Erythroblast (primary cell): ENCODE data around the gene SARM1.

Experiments
- DNase-seq, 2 experiments: peaks; one replicate each; lab custom pipeline; 2025; lab: John Stamatoyannopoulos, UW
- GATA1 ChIP-seq: IDR thresholded peaks from 2 replicates; pipeline ENCODE4 v1.6.1; 2011; ENCODE audit warnings: low read depth, mild to moderate bottlenecking, control low read depth, low read length, moderate library complexity
- POLR2A ChIP-seq: IDR thresholded peaks from 2 replicates; pipeline ENCODE4 v1.6.1; 2011; ENCODE audit warnings: mild to moderate bottlenecking, low read length

SARM1 gene

GRCh38 chr17:28386391-28386790 is 14.9 kb downstream of the SARM1 start:
- DNase-seq: no peak
- TF ChIP-seq POLR2A: no peak

- TF ChIP-seq GATA1: no peak
- no peak for TF ChIP-seq POLR2A
- no peak for DNase-seq
Observed at GRCh38 chr17:28388106-28388505, 16.6 kb downstream of the SARM1 start.

- no peak for TF ChIP-seq POLR2A
- TF ChIP-seq GATA1: no peak
- DNase-seq: peak in 1 of 2 experiments; percentile 38
Observed at GRCh38 chr17:28390141-28390540, 18.6 kb downstream of the SARM1 start.

- TF ChIP-seq GATA1: no peak
- no peak for TF ChIP-seq POLR2A
Observed at GRCh38 chr17:28390563-28390962, 19.1 kb downstream of the SARM1 start.

GRCh38 chr17:28390984-28391383 is 19.5 kb downstream of the SARM1 start:
- DNase-seq: no peak
- TF ChIP-seq POLR2A: no peak
- TF ChIP-seq GATA1: no peak

More at GRCh38 chr17:28390563-28390962, 19.1 kb downstream of the SARM1 start:
- DNase-seq: no peak

- TF ChIP-seq GATA1 (no peak), POLR2A (no peak)
Observed at GRCh38 chr17:28391401-28391800, 19.9 kb downstream of the SARM1 start.

GRCh38 chr17:28392491-28392890 is 21.0 kb downstream of the SARM1 start:
- TF ChIP-seq GATA1 (no peak), POLR2A (no peak)
- no peak for DNase-seq

More at GRCh38 chr17:28391401-28391800, 19.9 kb downstream of the SARM1 start:
- no peak for DNase-seq

GRCh38 chr17:28394337-28395116 is 23.0 kb downstream of the SARM1 start:
- TF ChIP-seq POLR2A (no peak), GATA1 (no peak)
- DNase-seq: no peak

GRCh38 chr17:28395426-28395825 is 23.9 kb downstream of the SARM1 start:
- no peak for DNase-seq
- TF ChIP-seq POLR2A (no peak), GATA1 (no peak)

GRCh38 chr17:28395968-28396367 is 24.5 kb downstream of the SARM1 start:
- TF ChIP-seq POLR2A (no peak), GATA1 (no peak)
- no peak for DNase-seq

- no peak for TF ChIP-seq POLR2A
- no peak for TF ChIP-seq GATA1
- no peak for DNase-seq
Observed at GRCh38 chr17:28396635-28397239, 25.2 kb downstream of the SARM1 start.

- no peak for DNase-seq
- TF ChIP-seq POLR2A (no peak), GATA1 (no peak)
Observed at GRCh38 chr17:28397275-28397674, 25.8 kb downstream of the SARM1 start.

GRCh38 chr17:28397687-28398279 is 26.3 kb downstream of the SARM1 start:
- no peak for DNase-seq
- no peak for TF ChIP-seq POLR2A
- TF ChIP-seq GATA1: no peak

GRCh38 chr17:28398280-28398981 is 26.9 kb downstream of the SARM1 start:
- no peak for DNase-seq
- TF ChIP-seq POLR2A (no peak), GATA1 (no peak)
